Dedifferentiated amniotic fluid mesenchymal stem cell (primary cell): ENCODE results near the gene ARL14.

Experiments used
- DNase-seq: peaks from one replicate; pipeline ENCODE4 v3.0.0-alpha.2; 2016; ENCODE audit errors: extremely low spot score

Gene ARL14

GRCh38 chr3:160676547-160677303, at the start of gene ARL14:
ARL14 (plus strand) TSS chr3:160677160; CDS start chr3:160677347, 187 bp downstream.
- no peak for DNase-seq

DNA sequence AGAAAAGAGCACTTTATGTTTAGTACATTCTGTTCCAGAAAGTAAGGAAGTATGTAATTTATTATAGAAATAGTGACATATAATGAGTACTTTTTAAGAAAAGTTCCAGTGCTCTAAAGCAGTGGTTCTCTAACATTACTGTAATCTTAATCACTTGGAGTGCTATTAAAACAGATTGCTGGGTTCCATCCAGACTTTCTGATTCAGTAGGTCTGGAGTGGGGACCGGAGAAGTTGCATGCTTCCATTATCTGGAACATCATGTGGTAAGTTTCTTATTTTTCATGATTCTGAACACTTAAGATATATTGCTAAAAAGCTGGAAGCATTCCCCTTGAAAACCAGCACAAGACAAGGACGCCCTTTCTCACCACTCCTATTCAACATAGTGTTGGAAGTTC, 47.5 kb upstream of the ARL14 start:
- no peak for DNase-seq

- no peak for DNase-seq
These were observed 43.4 kb upstream of the ARL14 start for GRCh38 chr3:160633361-160634083.

- DNase-seq, result no peak
These were observed 41.7 kb upstream of the ARL14 start for GRCh38 chr3:160635213-160635612.

GRCh38 chr3:160637086-160637485, 39.9 kb upstream of the ARL14 start:
- DNase-seq, result no peak

GRCh38 chr3:160638184-160638583, 38.8 kb upstream of the ARL14 start:
- no peak for DNase-seq

- DNase-seq, result no peak
These were observed 35.2 kb upstream of the ARL14 start for GRCh38 chr3:160641665-160642309.

DNA sequence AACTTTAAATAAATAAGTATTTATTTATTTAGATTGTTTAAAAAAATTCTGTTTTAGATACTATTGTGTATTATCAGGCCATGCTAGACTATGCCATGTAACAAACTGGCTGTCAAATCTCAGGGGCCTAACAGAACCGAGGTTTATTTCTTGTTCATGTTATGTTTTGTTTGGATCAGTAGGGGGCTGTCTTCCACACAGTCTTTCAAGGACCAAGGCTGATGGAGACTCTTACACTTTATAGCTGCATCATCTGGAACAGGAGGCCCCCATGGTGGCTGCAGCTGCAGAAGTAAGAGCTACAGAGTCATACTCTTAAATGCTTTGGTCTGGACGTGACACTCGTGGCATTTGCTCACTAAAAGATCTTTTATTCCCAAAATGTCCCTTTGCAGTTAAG, 33.0 kb upstream of the ARL14 start:
- no peak for DNase-seq

GRCh38 chr3:160644491-160644890, 32.5 kb upstream of the ARL14 start:
- no peak for DNase-seq

DNA sequence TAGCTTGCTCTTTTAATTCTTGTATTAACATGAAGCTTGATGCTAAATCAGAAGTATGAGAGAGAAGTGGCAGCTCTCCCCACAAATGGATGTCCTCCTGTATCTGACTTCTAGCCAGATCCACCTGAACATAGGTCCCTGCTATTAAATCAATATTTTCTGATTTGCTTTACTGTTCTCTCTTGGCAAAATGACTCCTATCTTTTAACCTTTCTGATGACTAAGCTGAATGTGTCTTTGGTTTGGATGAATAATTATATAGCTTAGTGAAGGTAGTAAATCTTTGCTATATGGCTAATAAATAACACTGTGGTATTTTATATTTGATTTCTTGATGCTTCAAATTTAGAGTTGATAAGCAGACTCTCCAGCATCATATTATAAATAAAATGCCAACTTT, 28.3 kb upstream of the ARL14 start:
- DNase-seq, result no peak

GRCh38 chr3:160649596-160649995, 27.4 kb upstream of the ARL14 start:
- no peak for DNase-seq

DNA sequence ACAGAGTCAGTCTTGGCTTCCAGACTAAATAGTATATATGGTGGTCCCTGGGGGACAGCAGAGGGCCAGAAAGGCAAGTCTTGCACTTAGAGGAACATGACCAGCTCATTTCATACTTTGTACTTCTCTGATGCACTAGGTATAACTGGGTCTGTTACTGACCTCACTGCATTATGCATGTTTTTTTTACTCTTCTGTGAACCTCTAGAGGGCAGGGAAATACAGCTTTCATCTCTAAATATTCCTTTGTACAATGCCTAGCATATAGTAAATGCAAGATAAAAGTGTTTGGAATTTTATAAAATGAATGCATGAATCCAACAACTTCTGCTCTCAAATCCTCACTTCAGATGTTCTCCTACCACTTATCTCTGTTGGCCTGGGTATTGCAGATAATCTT, 23.4 kb upstream of the ARL14 start:
- no peak for DNase-seq

DNA sequence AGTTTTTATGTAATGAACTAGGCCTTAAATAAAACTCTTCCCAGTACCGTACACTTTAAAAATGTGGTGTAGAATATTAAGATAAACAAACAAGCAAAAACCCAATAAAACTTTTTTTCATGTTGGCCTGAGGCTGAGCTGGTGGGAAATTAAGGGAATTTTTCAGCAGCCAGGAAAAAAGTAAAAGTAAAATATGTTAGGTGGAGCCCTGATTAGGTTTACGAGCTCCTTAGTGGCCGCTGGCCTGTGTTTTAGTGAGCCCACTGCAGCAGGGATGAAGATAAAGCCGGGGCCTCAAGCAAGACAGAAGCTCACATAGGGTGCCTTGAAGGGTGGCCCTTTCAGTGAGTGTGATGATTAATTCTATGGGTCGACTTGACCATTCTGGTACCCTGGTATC, 16.1 kb upstream of the ARL14 start:
- no peak for DNase-seq

DNA sequence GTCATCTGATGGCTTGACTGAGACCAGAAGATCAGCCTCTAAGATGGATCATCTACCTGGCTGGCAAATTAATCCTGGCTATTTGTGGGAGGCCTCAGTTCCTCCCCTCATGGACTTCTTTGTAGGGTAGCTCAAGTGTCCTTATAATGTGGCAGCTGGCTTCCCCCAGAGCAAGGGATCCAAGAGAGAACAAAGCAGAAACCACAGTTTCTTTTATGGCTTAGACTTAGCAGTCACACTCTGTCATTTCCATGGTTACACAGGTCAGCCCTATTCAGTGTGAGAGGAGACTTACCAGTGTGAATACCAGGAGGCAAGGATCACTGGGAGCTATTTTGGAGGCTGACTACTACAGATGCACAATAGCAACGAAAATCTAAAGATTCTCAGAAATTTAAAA, 15.3 kb upstream of the ARL14 start:
- DNase-seq, result no peak

DNA sequence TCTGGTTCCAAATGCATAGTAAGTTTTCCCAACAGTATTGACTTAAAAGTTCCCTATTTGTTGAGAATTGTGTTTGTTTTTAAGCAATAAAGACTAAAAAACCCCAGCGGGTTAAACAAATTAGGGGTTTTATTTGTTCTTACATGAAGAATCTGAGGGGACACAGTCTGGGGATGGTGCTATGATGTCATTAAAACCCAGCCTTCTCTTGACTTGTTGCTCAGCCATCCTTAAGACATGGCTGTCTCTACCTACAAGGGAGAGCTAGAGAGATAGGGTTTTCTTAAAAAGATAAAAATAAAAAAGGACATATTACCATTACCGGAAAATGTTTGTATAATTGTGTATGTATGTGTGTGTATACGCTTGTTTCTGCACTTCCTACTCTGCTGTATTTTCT, 11.7 kb upstream of the ARL14 start:
- DNase-seq, result no peak

- DNase-seq, result no peak
These were observed 11.0 kb upstream of the ARL14 start for GRCh38 chr3:160665784-160666526.

GRCh38 chr3:160667452-160667851, 9.5 kb upstream of the ARL14 start:
- DNase-seq, result no peak

DNA sequence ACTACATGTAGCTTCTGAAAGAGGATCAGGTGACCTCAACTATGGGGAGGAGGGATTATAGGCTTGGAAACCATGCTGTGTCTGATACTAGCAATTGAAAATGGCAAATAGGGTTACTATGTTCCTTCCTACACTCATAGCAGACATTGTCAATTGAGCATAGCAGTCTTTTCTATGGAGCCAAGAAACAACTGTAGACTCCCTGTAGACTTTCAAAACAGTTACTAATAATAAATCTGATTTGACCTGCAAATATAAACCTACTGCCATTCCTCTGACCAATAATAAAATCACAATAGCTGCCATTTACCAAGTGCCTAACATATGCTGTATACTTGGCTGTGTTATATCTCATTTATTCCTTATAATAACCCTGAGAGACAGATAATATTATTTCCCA, 8.5 kb upstream of the ARL14 start:
- DNase-seq, result no peak

- DNase-seq, result no peak
These were observed 5.7 kb upstream of the ARL14 start for GRCh38 chr3:160671231-160671630.

- no peak for DNase-seq
These were observed 5.0 kb upstream of the ARL14 start for GRCh38 chr3:160671995-160672394.

DNA sequence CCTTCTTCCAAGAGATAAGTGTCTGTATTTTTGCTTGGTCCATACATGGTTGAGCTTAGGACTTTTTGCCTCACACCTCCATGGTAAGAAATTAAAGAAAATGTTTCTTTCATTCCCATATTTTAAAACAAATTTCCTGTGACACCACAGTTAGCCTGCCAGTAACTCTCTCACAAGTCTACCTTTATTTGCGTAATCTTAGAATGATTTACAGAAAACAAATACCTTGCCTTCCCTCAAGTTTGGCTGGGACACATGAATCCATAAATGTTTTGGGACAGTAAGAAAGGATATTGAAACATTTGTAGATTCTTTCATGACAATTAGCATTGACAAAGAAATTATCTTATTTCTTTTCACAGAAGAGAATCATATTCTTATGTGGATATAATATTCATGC, 3.8 kb upstream of the ARL14 start:
- no peak for DNase-seq

DNA sequence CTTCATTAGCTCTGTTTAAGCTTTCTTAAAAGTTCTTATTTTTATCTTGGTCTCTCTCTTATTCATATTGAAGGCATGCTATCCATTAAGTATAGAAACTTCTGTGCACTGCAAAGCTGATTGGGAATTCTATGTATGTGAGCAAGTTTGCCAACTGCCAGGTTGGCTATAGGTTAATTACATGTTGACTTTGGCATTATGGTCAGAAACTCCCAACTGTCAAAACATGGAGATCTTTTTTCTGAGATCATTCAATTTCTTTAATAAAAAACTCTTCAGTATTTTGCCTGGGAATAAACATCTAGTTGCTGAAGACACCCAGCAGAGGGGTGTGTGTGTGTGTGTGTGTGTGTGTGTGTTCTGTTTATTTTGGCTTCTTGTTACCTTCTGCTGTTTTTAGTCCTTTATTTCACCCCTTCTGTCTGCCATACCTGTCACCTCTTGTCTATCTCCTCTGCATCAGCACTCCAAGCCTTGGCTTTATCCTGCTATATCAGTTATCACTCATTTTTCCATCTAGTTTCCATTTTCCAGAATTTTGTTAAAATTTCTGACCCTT, 1.3 kb upstream of the ARL14 start:
- no peak for DNase-seq
